ENCODE data around the gene STK36. TPM values are rescaled to one million over a fixed set of nuclear protein-coding genes. Genes with fewer than 3 reads are reported as not detected.

The STK36 gene
- total RNA-seq, 1 experiment from 2014 or later: 38.7 TPM

- no peak overlapping the region for H4K5ac ChIP-seq (ENCODE audit: insufficient read length, low read depth, low read length)
- no peak for TF ChIP-seq CTCF (conservative IDR thresholded peaks at IDR 0.05)
- H3K9ac ChIP-seq (ENCODE audit: extremely low read depth, insufficient read length, low read length): no peak overlapping the region
- no peaks in the 10 kb centered on the region for H3K79me1 ChIP-seq (ENCODE audit: insufficient read depth, low read depth, low read length, poor library complexity, severe bottlenecking)
- WGBS (ENCODE audit: extremely low coverage, insufficient read length, low lambda C conversion rate): no CpG with 5 or more reads among the region's 1 CpG
- H3K23ac ChIP-seq (ENCODE audit: insufficient read length, low read depth, low read length): no peak overlapping the region
- no peak overlapping the region for H3K27ac Mint-ChIP-seq
- no peak overlapping the region for H4K8ac ChIP-seq (replicated peaks; ENCODE audit: insufficient read length, low read depth, low read length)
- H3K18ac ChIP-seq (ENCODE audit: insufficient read length, low read depth, low read length): no peak overlapping the region
- H4K91ac ChIP-seq (ENCODE audit: insufficient read length, low read depth, low read length): no peak overlapping the region
- no peaks in the 10 kb centered on the region for H3K23me2 ChIP-seq (ENCODE audit: insufficient read length, low read depth, low read length, poor library complexity, severe bottlenecking)
- no peak overlapping the region for H3K4me2 ChIP-seq (ENCODE audit: insufficient read depth, insufficient read length, low read length)
- no peak overlapping the region for H2BK120ac ChIP-seq (ENCODE audit: low read depth, low read length, poor library complexity, severe bottlenecking)
- H3K14ac ChIP-seq (ENCODE audit: insufficient read depth, low read length): no peak overlapping the region
- H2BK12ac ChIP-seq (ENCODE audit: insufficient read length, low read depth, low read length): no peak overlapping the region
- no peak overlapping the region for H2AK5ac ChIP-seq (ENCODE audit: insufficient read length, low read length)
- H2BK15ac ChIP-seq (ENCODE audit: low read depth, low read length): no peak overlapping the region
- no peaks in the 10 kb centered on the region for H3K4me1 ChIP-seq (ENCODE audit: insufficient read depth, low read length)
- no peak overlapping the region for H3K56ac ChIP-seq (ENCODE audit: insufficient read length, low read depth, low read length)
- H2BK20ac ChIP-seq (ENCODE audit: low read depth, low read length, poor library complexity, severe bottlenecking): no peak overlapping the region
- peaks cover 51 to 89% (median 70%) of the 10 kb centered on the region in 3 experiments for H3K36me3 Mint-ChIP-seq (ENCODE audit: insufficient read depth in 1 of 3, low read depth in 3 of 3)
- no peaks in the 10 kb centered on the region for H3K27me3 Mint-ChIP-seq (ENCODE audit: low read depth)
- H3K27me3 ChIP-seq (ENCODE audit: insufficient read depth, low read length): no peaks in the 10 kb centered on the region
- no peaks in the 10 kb centered on the region for H3K4me1 Mint-ChIP-seq
- no peaks in the 10 kb centered on the region for H3K9me3 Mint-ChIP-seq
- no peak overlapping the region for H3K4ac ChIP-seq (ENCODE audit: low read depth, low read length)
- no peak for DNase-seq
- H3T11ph ChIP-seq (ENCODE audit: low read length): no peak overlapping the region
- no peaks in the 10 kb centered on the region for H3K79me2 ChIP-seq (ENCODE audit: insufficient read depth, low read length)
- H2AFZ ChIP-seq (ENCODE audit: low read length): no peak overlapping the region
- H3K27ac ChIP-seq (ENCODE audit: insufficient read length, low read depth, low read length): no peak overlapping the region
- no peak overlapping the region for H2BK5ac ChIP-seq (ENCODE audit: insufficient read length, low read length)
- H3K4me3 Mint-ChIP-seq: no peak overlapping the region
- no peaks in the 10 kb centered on the region for H4K20me1 ChIP-seq (ENCODE audit: control insufficient read depth, insufficient read depth, insufficient read length)
- H3K9me3 ChIP-seq (ENCODE audit: control insufficient read depth, low read depth, low read length): no peaks in the 10 kb centered on the region
These were observed 74.5 kb downstream of the STK36 start for GRCh38 chr2:218746470-218746795.

All from H9 (cell line).